WTC11 (cell line): ENCODE measurements around the gene TMEM117. TPM values are rescaled to one million over a fixed set of nuclear protein-coding genes. Genes with fewer than 3 reads are reported as not detected.
A peak's percentile ranks its signal among the peaks of the same experiment; 100 is the strongest.

ENCODE experiments used
- ATAC-seq: fragments of 200-7000 bp; cut with Tn5 transposase; 2 replicates; pipeline ENCODE4 v1.10.0; 2021; ENCODE audit warnings: mild to moderate bottlenecking, moderate library complexity
- CTCF ChIA-PET: fragments of 300-600 bp; sonication (Branson Sonifier 250); formaldehyde crosslinking; loops from one replicate; lab custom pipeline; 2021; ENCODE audit warnings: antibody characterized with exemption; lab: Charles Lee
- POLR2A ChIA-PET: fragments of 350-600 bp; sonication (Branson Sonifier 250); formaldehyde crosslinking; loops from one replicate; lab custom pipeline; 2021; ENCODE audit warnings: antibody characterized with exemption; lab: Charles Lee
- DNase-seq: peaks from one replicate; pipeline ENCODE4 v3.0.0; 2021; ENCODE audit warnings: low spot score
- H3K27ac Mint-ChIP-seq: 2 replicates; pipeline ENCODE4 v1.8.0; 2021; ENCODE audit warnings: mixed read lengths
- H3K27me3 Mint-ChIP-seq: 2 replicates; pipeline ENCODE4 v1.8.0; 2021; ENCODE audit warnings: low read depth, mild to moderate bottlenecking, moderate library complexity, mixed read lengths
- H3K36me3 Mint-ChIP-seq: 2 replicates; pipeline ENCODE4 v1.8.0; 2021; ENCODE audit warnings: mixed read lengths
- H3K4me1 Mint-ChIP-seq: 2 replicates; pipeline ENCODE4 v1.8.0; 2022; ENCODE audit warnings: mixed read lengths
- H3K4me3 Mint-ChIP-seq: 2 replicates; pipeline ENCODE4 v1.8.0; 2021; ENCODE audit warnings: mild to moderate bottlenecking, moderate library complexity, mixed read lengths
- H3K9me3 Mint-ChIP-seq: 2 replicates; pipeline ENCODE4 v1.8.0; 2021; ENCODE audit warnings: mixed read lengths
- CBFB ChIP-seq: sonication (generic); formaldehyde crosslinking; IDR thresholded peaks from 2 replicates; pipeline ENCODE4 v1.8.1; 2022; ENCODE audit warnings: mild to moderate bottlenecking, low read depth, missing genetic modification reagents
- CREM ChIP-seq: sonication (generic); formaldehyde crosslinking; IDR thresholded peaks from 2 replicates; pipeline ENCODE4 v1.8.1; 2022; ENCODE audit warnings: mild to moderate bottlenecking, missing genetic modification reagents, moderate library complexity
- CTCF ChIP-seq: fragments of 200-600 bp; IDR thresholded peaks from 2 replicates; pipeline ENCODE4 v1.8.0; 2022; ENCODE audit warnings: antibody characterized with exemption
- ELF4 ChIP-seq: sonication (generic); formaldehyde crosslinking; IDR thresholded peaks from 2 replicates; pipeline ENCODE4 v1.8.1; 2022; ENCODE audit warnings: low read depth, mild to moderate bottlenecking, moderate library complexity, missing genetic modification reagents
- FOXK1 ChIP-seq: sonication (generic); formaldehyde crosslinking; IDR thresholded peaks from 2 replicates; pipeline ENCODE4 v1.8.0; 2022; ENCODE audit warnings: mild to moderate bottlenecking, moderate library complexity, missing genetic modification reagents
- NFATC4 ChIP-seq: fragments of 250-450 bp; sonication (Bioruptor Pico); IDR thresholded peaks from 2 replicates; pipeline ENCODE4 v1.9.0; 2021; ENCODE audit warnings: mild to moderate bottlenecking
- RELA ChIP-seq: sonication (generic); formaldehyde crosslinking; IDR thresholded peaks from 2 replicates; pipeline ENCODE4 v1.8.1; 2022; ENCODE audit warnings: missing genetic modification reagents, mild to moderate bottlenecking, borderline replicate concordance
- TCF7 ChIP-seq: sonication (generic); formaldehyde crosslinking; IDR thresholded peaks from 2 replicates; pipeline ENCODE4 v1.8.0; 2022; ENCODE audit warnings: mild to moderate bottlenecking, low read depth, missing genetic modification reagents, moderate library complexity
- TEAD4 ChIP-seq: sonication (generic); formaldehyde crosslinking; IDR thresholded peaks from 2 replicates; pipeline ENCODE4 v1.8.0; 2022; ENCODE audit warnings: mild to moderate bottlenecking, missing genetic modification reagents
- ZNF121 ChIP-seq: sonication (generic); formaldehyde crosslinking; IDR thresholded peaks from 2 replicates; pipeline ENCODE4 v1.8.0; 2023; ENCODE audit warnings: missing genetic modification reagents
- ZNF138 ChIP-seq: sonication (generic); formaldehyde crosslinking; conservative IDR thresholded peaks from 2 replicates; pipeline ENCODE4 v1.8.1; 2022; ENCODE audit warnings: mild to moderate bottlenecking, moderate library complexity, missing genetic modification reagents
- ZNF263 ChIP-seq: sonication (generic); formaldehyde crosslinking; IDR thresholded peaks from 2 replicates; pipeline ENCODE4 v1.8.1; 2022; ENCODE audit warnings: low read depth, mild to moderate bottlenecking, moderate library complexity, missing genetic modification reagents
- total RNA-seq: library from RNA; stranded (reverse); gene quantifications from 3 replicates; pipeline ENCODE4 v1.2.3, GENCODE V29; 2021
- TF ChIP-seq, protein P1 (sequence below): sonication (generic); formaldehyde crosslinking; IDR thresholded peaks from 2 replicates; pipeline ENCODE4 v1.8.0; 2022; ENCODE audit warnings: missing genetic modification reagents
- TF ChIP-seq, protein P2 (sequence below): sonication (generic); formaldehyde crosslinking; IDR thresholded peaks from 2 replicates; pipeline ENCODE4 v1.8.0; 2023; ENCODE audit warnings: missing genetic modification reagents, mild to moderate bottlenecking, borderline replicate concordance

TMEM117 gene
- total RNA-seq, 1 experiment from 2014 or later, result 1.5 TPM

- H3K4me3 Mint-ChIP-seq, result no peak overlapping the region
- ATAC-seq (peak; percentile 77), DNase-seq (no peak)
- ChIA-PET CTCF (interaction anchor here (0.7 to 3.3 kb wide), 22 partner anchors 9 to 1066 kb away, joined by 3 to 64 read pairs (median 4); partner anchors contain the start of genes IRAK4, PUS7L and TWF1), POLR2A (interaction anchor here (0.7 kb wide), 2 partner anchors 358 to 964 kb away, joined by 3 to 4 read pairs; no protein-coding TSS in a partner anchor)
- H3K36me3 Mint-ChIP-seq, result no peaks in the 10 kb centered on the region
- no peak overlapping the region for H3K27ac Mint-ChIP-seq
- no peaks in the 10 kb centered on the region for H3K27me3 Mint-ChIP-seq
- no peaks in the 10 kb centered on the region for H3K9me3 Mint-ChIP-seq
- H3K4me1 Mint-ChIP-seq, result no peaks in the 10 kb centered on the region
- TF ChIP-seq CTCF, result peak; percentile 55; the same call in 1 of the 2 replicates
- TF ChIP-seq FOXK1 (CRISPR knock-in tag), result no peak
Observed at GRCh38 chr12:43882578-43883178, 46.8 kb downstream of the TMEM117 start.

GRCh38 chr12:43883311-43883710, 47.4 kb downstream of the TMEM117 start:
- no peak for ATAC-seq
- ChIA-PET POLR2A (no interaction called here), CTCF (interaction anchor here (1.0 to 3.3 kb wide), 4 partner anchors 59 to 439 kb away, joined by 4 to 64 read pairs (median 8); no protein-coding TSS in a partner anchor)
- no peaks in the 10 kb centered on the region for H3K4me1 Mint-ChIP-seq
- H3K27me3 Mint-ChIP-seq, result no peaks in the 10 kb centered on the region
- no peak for DNase-seq
- H3K4me3 Mint-ChIP-seq, result no peak overlapping the region
- no peak for TF ChIP-seq RELA
- TF ChIP-seq, protein P1, sequence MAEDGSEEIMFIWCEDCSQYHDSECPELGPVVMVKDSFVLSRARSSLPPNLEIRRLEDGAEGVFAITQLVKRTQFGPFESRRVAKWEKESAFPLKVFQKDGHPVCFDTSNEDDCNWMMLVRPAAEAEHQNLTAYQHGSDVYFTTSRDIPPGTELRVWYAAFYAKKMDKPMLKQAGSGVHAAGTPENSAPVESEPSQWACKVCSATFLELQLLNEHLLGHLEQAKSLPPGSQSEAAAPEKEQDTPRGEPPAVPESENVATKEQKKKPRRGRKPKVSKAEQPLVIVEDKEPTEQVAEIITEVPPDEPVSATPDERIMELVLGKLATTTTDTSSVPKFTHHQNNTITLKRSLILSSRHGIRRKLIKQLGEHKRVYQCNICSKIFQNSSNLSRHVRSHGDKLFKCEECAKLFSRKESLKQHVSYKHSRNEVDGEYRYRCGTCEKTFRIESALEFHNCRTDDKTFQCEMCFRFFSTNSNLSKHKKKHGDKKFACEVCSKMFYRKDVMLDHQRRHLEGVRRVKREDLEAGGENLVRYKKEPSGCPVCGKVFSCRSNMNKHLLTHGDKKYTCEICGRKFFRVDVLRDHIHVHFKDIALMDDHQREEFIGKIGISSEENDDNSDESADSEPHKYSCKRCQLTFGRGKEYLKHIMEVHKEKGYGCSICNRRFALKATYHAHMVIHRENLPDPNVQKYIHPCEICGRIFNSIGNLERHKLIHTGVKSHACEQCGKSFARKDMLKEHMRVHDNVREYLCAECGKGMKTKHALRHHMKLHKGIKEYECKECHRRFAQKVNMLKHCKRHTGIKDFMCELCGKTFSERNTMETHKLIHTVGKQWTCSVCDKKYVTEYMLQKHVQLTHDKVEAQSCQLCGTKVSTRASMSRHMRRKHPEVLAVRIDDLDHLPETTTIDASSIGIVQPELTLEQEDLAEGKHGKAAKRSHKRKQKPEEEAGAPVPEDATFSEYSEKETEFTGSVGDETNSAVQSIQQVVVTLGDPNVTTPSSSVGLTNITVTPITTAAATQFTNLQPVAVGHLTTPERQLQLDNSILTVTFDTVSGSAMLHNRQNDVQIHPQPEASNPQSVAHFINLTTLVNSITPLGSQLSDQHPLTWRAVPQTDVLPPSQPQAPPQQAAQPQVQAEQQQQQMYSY (CRISPR knock-in tag), result no peak
- no peak for TF ChIP-seq ELF4 (CRISPR knock-in tag)
- TF ChIP-seq FOXK1 (CRISPR knock-in tag), result no peak
- no peak for TF ChIP-seq TEAD4
- TF ChIP-seq CREM (CRISPR knock-in tag), result no peak
- no peak for TF ChIP-seq ZNF138 (CRISPR knock-in tag)
- TF ChIP-seq ZNF263 (CRISPR knock-in tag), result no peak
- TF ChIP-seq ZNF121 (CRISPR knock-in tag), result no peak
- no peak for TF ChIP-seq TCF7 (CRISPR knock-in tag)
- TF ChIP-seq CBFB, result no peak
- TF ChIP-seq, protein P2, sequence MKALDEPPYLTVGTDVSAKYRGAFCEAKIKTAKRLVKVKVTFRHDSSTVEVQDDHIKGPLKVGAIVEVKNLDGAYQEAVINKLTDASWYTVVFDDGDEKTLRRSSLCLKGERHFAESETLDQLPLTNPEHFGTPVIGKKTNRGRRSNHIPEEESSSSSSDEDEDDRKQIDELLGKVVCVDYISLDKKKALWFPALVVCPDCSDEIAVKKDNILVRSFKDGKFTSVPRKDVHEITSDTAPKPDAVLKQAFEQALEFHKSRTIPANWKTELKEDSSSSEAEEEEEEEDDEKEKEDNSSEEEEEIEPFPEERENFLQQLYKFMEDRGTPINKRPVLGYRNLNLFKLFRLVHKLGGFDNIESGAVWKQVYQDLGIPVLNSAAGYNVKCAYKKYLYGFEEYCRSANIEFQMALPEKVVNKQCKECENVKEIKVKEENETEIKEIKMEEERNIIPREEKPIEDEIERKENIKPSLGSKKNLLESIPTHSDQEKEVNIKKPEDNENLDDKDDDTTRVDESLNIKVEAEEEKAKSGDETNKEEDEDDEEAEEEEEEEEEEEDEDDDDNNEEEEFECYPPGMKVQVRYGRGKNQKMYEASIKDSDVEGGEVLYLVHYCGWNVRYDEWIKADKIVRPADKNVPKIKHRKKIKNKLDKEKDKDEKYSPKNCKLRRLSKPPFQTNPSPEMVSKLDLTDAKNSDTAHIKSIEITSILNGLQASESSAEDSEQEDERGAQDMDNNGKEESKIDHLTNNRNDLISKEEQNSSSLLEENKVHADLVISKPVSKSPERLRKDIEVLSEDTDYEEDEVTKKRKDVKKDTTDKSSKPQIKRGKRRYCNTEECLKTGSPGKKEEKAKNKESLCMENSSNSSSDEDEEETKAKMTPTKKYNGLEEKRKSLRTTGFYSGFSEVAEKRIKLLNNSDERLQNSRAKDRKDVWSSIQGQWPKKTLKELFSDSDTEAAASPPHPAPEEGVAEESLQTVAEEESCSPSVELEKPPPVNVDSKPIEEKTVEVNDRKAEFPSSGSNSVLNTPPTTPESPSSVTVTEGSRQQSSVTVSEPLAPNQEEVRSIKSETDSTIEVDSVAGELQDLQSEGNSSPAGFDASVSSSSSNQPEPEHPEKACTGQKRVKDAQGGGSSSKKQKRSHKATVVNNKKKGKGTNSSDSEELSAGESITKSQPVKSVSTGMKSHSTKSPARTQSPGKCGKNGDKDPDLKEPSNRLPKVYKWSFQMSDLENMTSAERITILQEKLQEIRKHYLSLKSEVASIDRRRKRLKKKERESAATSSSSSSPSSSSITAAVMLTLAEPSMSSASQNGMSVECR, result no peak
- TF ChIP-seq NFATC4 (CRISPR knock-in tag), result no peak
- H3K9me3 Mint-ChIP-seq, result no peaks in the 10 kb centered on the region
- H3K27ac Mint-ChIP-seq, result no peak overlapping the region
- no peaks in the 10 kb centered on the region for H3K36me3 Mint-ChIP-seq
